Small intestine (tissue), 7 donors: ENCODE results near the gene METTL5. TPM values are rescaled to one million over a fixed set of nuclear protein-coding genes. Genes with fewer than 3 reads are reported as not detected.
"Not testable (repeated sequence)": the region's sequence is repeated elsewhere in the genome, so short reads cannot be mapped to it uniquely, and the experiment has no call there.

Experiments used
- DNase-seq, 2 donors: peaks; one replicate each; pipeline versions ENCODE4 v3.0.0 to v3.0.0-alpha.2; 2013
- FAIRE-seq: peaks from 2 replicates; lab custom pipeline; 2012; peaks lifted over from hg19 to GRCh38; lab: Jason Lieb, UNC
- H3K27ac ChIP-seq, 3 donors: one replicate each; pipeline ENCODE4 v1.5.1; 2013; ENCODE audit warnings: low read length in 2 of 3, mild to moderate bottlenecking in 2 of 3, control low read depth in 1 of 3, inconsistent platforms in 1 of 3, low read depth in 1 of 3, moderate library complexity in 1 of 3
- H3K27me3 ChIP-seq, 3 donors: one replicate each; pipeline ENCODE4 v1.6.1; 2013; ENCODE audit warnings: low read length in 3 of 3, inconsistent platforms in 1 of 3; ENCODE audit not compliant: control insufficient read depth in 3 of 3, insufficient read depth in 3 of 3
- H3K36me3 ChIP-seq, 3 donors: one replicate each; pipeline ENCODE4 v1.6.1; 2013; ENCODE audit warnings: low read length in 3 of 3, inconsistent platforms in 1 of 3, low read depth in 1 of 3, mild to moderate bottlenecking in 1 of 3, moderate library complexity in 1 of 3; ENCODE audit not compliant: control insufficient read depth in 3 of 3, insufficient read depth in 2 of 3
- H3K4me1 ChIP-seq, 3 donors: one replicate each; pipeline ENCODE4 v1.6.1; 2013; ENCODE audit warnings: low read length in 2 of 3, inconsistent platforms in 1 of 3, low read depth in 1 of 3, mild to moderate bottlenecking in 1 of 3, moderate library complexity in 1 of 3; ENCODE audit not compliant: control insufficient read depth in 3 of 3, insufficient read depth in 2 of 3
- H3K4me3 ChIP-seq, 3 donors: one replicate each; pipeline ENCODE4 v1.5.1; 2013; ENCODE audit warnings: low read length in 3 of 3, control low read depth in 1 of 3, inconsistent platforms in 1 of 3, low read depth in 1 of 3, mild to moderate bottlenecking in 1 of 3, moderate library complexity in 1 of 3
- H3K9me3 ChIP-seq, 2 donors: one replicate each; pipeline ENCODE4 v1.6.1; 2013; ENCODE audit warnings: low read depth in 1 of 2, low read length in 1 of 2; ENCODE audit not compliant: control insufficient read depth in 2 of 2, insufficient read depth in 1 of 2
- WGBS, 3 donors: extraction: QIAGEN DNeasy Blood & Tissue Kit; methylation state at CpG; one replicate each; pipeline ENCODE4 v1.1.7; 2013; 5-methylcytosine and 5-hydroxymethylcytosine counted together
- polyA plus RNA-seq, 4 donors: library from polyadenylated mRNA; stranded (reverse) in 3 of 4; unstranded in 1 of 4; fragments of 200-250 nt in 3 of 4; fragments of 120-200 nt in 1 of 4; gene quantifications; one replicate each; pipeline versions ENCODE4 v1.2.1 to v1.2.3, GENCODE V29; 2013
- donor health status: healthy with polysubstance abuse.
- donor health status: control.
- donor health status: control.
- donor health status: Bipolar disorder and iron deficiency.
- donor health status: healthy.

The METTL5 gene
- polyA plus RNA-seq, 4 donors: 44.3 to 75.8 (median 51.2) TPM

- Histone ChIP-seq H3K9me3 (no peaks in the 10 kb centered on the region), H3K36me3 (peaks cover 0 to 4% (median 0%) of the 10 kb centered on the region in 3 donors), H3K4me3 (peak overlapping the region; percentile 74 to 94 (median 90)), H3K27ac (peak overlapping the region in 2 of 3 donors; percentile 79 to 82), H3K27me3 (no peaks in the 10 kb centered on the region), H3K4me1 (peaks cover 2 to 11% (median 3%) of the 10 kb centered on the region in 3 donors)
- DNase-seq (no peak), FAIRE-seq (no peak)
- WGBS, 3 donors: 16 to 25% (median 20%) methylated on average over 4 of the region's 4 CpGs
Measured at GRCh38 chr2:169823996-169824372, 721 bp downstream of the METTL5 start.

DNA sequence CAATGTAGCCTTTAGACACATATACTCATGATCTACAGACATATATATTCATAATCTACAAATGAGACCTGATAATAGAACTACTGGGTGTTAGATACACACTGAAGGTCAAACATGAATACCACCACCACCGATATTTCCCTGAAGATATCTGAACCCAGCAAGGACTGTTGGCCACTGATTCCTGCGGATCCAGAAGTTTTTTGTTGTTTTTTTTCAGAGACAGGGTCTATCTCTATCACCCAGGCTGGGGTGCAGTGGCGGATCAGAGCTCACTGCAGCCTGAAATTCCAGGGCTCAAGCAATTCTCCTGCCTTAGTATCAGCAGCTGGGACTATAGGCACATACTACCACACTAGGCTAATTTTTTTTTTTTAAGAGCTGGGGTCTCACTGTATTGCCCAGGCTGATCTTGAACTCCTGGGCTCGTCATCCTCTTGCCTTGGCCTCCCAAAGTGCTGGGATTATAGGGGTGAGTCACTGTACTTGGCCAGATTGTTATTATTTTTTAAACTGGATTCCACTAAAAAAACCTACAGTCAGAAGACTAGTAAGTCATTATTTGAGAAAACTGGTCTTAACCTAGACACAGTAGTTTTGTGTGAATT, 1.8 kb downstream of the METTL5 start:
- no peak overlapping the region for H3K27ac ChIP-seq
- no peaks in the 10 kb centered on the region for H3K27me3 ChIP-seq
- H3K9me3 ChIP-seq: no peaks in the 10 kb centered on the region
- FAIRE-seq (no peak), DNase-seq (no peak)
- no peak overlapping the region for H3K4me3 ChIP-seq
- H3K36me3 ChIP-seq: peaks cover 0 to 4% (median 3%) of the 10 kb centered on the region in 3 donors
- WGBS, 3 donors: 86 to 88% (median 88%) methylated on average over 4 of the region's 4 CpGs
- peaks cover 0 to 11% (median 2%) of the 10 kb centered on the region in 3 donors for H3K4me1 ChIP-seq

DNA sequence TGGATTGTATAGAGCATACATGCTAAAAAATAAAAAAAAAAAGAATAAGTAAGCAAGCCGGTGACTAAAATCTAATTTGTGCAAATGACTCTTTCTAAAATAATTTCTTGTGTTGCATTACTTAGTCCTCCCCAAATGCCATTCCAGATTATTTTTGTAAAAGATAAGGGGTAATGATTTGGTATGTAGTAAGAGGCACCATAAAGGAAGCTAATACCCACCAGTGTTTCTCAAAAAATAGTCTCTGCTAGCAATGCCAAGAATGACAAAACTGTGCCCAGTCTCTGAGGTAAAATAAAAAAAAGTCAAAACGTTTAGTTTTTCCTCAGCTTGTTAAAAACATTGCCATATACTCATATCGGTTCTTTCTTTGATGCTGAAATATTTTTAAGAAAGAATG, 2.7 kb downstream of the METTL5 start:
- DNase-seq (no peak), FAIRE-seq (no peak)
- H3K9me3 ChIP-seq: no peaks in the 10 kb centered on the region
- no peak overlapping the region for H3K27ac ChIP-seq
- peaks cover 0 to 6% (median 4%) of the 10 kb centered on the region in 3 donors for H3K36me3 ChIP-seq
- 70 to 76% (median 71%) methylated on average over 3 of the region's 3 CpGs for WGBS, 3 donors
- no peaks in the 10 kb centered on the region for H3K27me3 ChIP-seq
- peaks cover 0 to 11% (median 2%) of the 10 kb centered on the region in 3 donors for H3K4me1 ChIP-seq
- H3K4me3 ChIP-seq: no peak overlapping the region

DNA sequence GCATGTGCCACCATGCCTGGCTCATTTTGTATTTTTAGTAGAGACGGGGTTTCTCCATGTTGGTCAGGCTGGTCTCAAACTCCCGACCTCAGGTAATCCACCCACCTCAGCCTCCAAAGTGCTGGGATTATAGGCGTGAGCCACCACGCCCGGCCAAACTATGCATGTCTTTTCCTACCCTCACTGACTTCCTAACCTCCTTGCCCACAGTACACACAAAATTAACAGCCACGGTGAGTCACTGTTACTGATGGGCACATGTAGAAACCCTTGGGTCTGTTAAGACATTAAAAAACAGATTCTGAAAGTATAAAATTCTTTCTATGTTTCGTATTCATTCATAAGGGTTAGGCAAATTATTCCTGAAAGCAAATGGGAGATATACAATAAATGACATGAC, 4.6 kb downstream of the METTL5 start:
- WGBS, 3 donors: 67 to 72% (median 70%) methylated on average over 7 of the region's 7 CpGs

GRCh38 chr2:169819106-169819505, 5.6 kb downstream of the METTL5 start:
- Histone ChIP-seq H3K4me1 (peaks cover 0 to 8% (median 2%) of the 10 kb centered on the region in 3 donors), H3K27ac (no peak overlapping the region), H3K9me3 (no peaks in the 10 kb centered on the region), H3K4me3 (no peak overlapping the region), H3K27me3 (no peaks in the 10 kb centered on the region), H3K36me3 (peaks cover 0 to 14% (median 6%) of the 10 kb centered on the region in 3 donors)
- FAIRE-seq (no peak), DNase-seq (no peak)
- 90 to 100% (median 94%) methylated on average over 1 of the region's 1 CpG for WGBS, 3 donors

More for the DNA sequence above, 4.6 kb downstream of the METTL5 start:
- not testable (repeated sequence) for H3K27me3 ChIP-seq, H3K36me3 ChIP-seq, H3K27ac ChIP-seq, FAIRE-seq, H3K4me3 ChIP-seq, H3K9me3 ChIP-seq
- peaks cover 0 to 11% (median 2%) of the 10 kb centered on the region in 3 donors for H3K4me1 ChIP-seq
- DNase-seq: peak in 1 of 2 donors; percentile 19

DNA sequence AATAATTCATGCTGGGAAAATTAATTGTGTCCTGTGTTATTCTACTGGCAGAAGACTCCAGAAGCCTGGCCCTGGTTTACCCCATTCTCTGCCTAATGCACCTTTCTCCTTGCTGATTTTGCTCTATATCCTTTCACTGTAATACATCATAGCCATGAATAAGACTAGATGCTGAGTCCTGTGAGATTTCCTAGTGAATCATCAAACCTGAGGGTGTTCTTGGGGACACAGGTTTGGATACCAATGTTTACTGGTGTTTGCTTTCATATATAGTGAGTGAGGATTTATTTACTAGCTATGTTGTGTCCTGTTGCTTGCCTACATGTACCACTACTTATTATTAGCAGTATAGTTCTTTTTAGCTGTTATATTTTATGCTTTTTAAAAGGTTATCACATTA, 6.5 kb downstream of the METTL5 start:
- Histone ChIP-seq H3K36me3 (peaks cover 0 to 21% (median 6%) of the 10 kb centered on the region in 3 donors), H3K27ac (no peak overlapping the region), H3K27me3 (no peaks in the 10 kb centered on the region), H3K4me3 (no peak overlapping the region), H3K4me1 (peaks cover 0 to 2% (median under 1%) of the 10 kb centered on the region in 3 donors), H3K9me3 (no peaks in the 10 kb centered on the region)
- DNase-seq: no peak
- no peak for FAIRE-seq

- FAIRE-seq, H3K4me1 ChIP-seq, H3K27me3 ChIP-seq, DNase-seq, H3K27ac ChIP-seq, H3K9me3 ChIP-seq, H3K4me3 ChIP-seq: not testable (repeated sequence)
- WGBS, 3 donors: 98% methylated on average over 6 of the region's 6 CpGs
- H3K36me3 ChIP-seq: peaks cover 1 to 22% (median 6%) of the 10 kb centered on the region in 3 donors
Measured at GRCh38 chr2:169817369-169817768, 7.3 kb downstream of the METTL5 start.

- H3K27me3 ChIP-seq, FAIRE-seq, DNase-seq, H3K4me3 ChIP-seq, H3K9me3 ChIP-seq, H3K27ac ChIP-seq, H3K4me1 ChIP-seq: not testable (repeated sequence)
- H3K36me3 ChIP-seq: peaks cover 1 to 24% (median 6%) of the 10 kb centered on the region in 3 donors
Measured at GRCh38 chr2:169816961-169817360, 7.7 kb downstream of the METTL5 start.

GRCh38 chr2:169815849-169816248, 8.9 kb downstream of the METTL5 start:
- no peak for DNase-seq
- Histone ChIP-seq H3K36me3 (peaks cover 3 to 24% (median 9%) of the 10 kb centered on the region in 3 donors), H3K4me1 (no peaks in the 10 kb centered on the region), H3K9me3 (no peaks in the 10 kb centered on the region), H3K4me3 (no peak overlapping the region), H3K27me3 (no peaks in the 10 kb centered on the region), H3K27ac (no peak overlapping the region)
- 22 to 67% (median 35%) methylated on average over 1 of the region's 1 CpG for WGBS, 3 donors
- no peak for FAIRE-seq
